Heart right ventricle (tissue), 16 donors: Measurements from ENCODE around the gene VARS1. TPM values are rescaled to one million over a fixed set of nuclear protein-coding genes. Genes with fewer than 3 reads are reported as not detected.
A peak's percentile ranks its signal among the peaks of the same experiment; 100 is the strongest.

ENCODE experiments used
- ATAC-seq, 8 donors: fragments of 200-7000 bp; cut with Tn5 transposase; one replicate each; pipeline ENCODE4 v1.9.1; 2020; ENCODE audit warnings: mild to moderate bottlenecking in 8 of 8, moderate library complexity in 8 of 8, moderate number of reproducible peaks in 1 of 8
- DNase-seq, 2 donors: peaks; one replicate each; pipeline ENCODE4 v3.0.0-alpha.2; 2020
- H3K27ac ChIP-seq, 10 donors: fragments of 200-600 bp; sonication (generic) in 2 of 10; one replicate each; pipeline versions ENCODE4 v1.5.0 to v1.8.0; 2020 to 2022; ENCODE audit warnings: mild to moderate bottlenecking in 3 of 10
- H3K27me3 ChIP-seq, 7 donors: fragments of 200-600 bp; one replicate each; pipeline ENCODE4 v1.8.0; 2021 to 2022; ENCODE audit warnings: mild to moderate bottlenecking in 2 of 7
- H3K36me3 ChIP-seq, 9 donors: fragments of 200-600 bp; sonication (generic) in 1 of 9; one replicate each; pipeline versions ENCODE4 v1.5.0 to v1.8.0; 2020 to 2022; ENCODE audit warnings: mild to moderate bottlenecking in 2 of 9
- H3K4me1 ChIP-seq, 9 donors: fragments of 200-600 bp; sonication (generic) in 1 of 9; one replicate each; pipeline versions ENCODE4 v1.5.0 to v1.8.0; 2020 to 2022; ENCODE audit warnings: mild to moderate bottlenecking in 4 of 9
- H3K4me3 ChIP-seq, 10 donors: fragments of 200-600 bp; sonication (generic) in 2 of 10; one replicate each; pipeline versions ENCODE4 v1.5.0 to v1.8.0; 2020 to 2022; ENCODE audit warnings: mild to moderate bottlenecking in 7 of 10, moderate library complexity in 2 of 10
- H3K9me3 ChIP-seq, 11 donors: fragments of 200-600 bp in 10 of 11; sonication (generic) in 2 of 11; one replicate each; pipeline versions ENCODE4 v1.5.0 to v1.8.0; 2013 to 2022; ENCODE audit warnings: mild to moderate bottlenecking in 2 of 11, control low read depth in 1 of 11, moderate library complexity in 1 of 11
- WGBS, 2 donors: extraction: QIAGEN DNeasy Blood & Tissue Kit; methylation state at CpG; one replicate each; pipeline ENCODE4 v1.1.7; 2013; ENCODE audit warnings: inconsistent platforms in 1 of 2; 5-methylcytosine and 5-hydroxymethylcytosine counted together
- intact Hi-C, 10 donors: fragments of 100-400 bp; cut with DNase I; formaldehyde crosslinking; loops; one replicate each; pipeline versions ENCODE4 v1.11.1 to v1.14.2; 2022
- polyA plus RNA-seq, 2 donors: library from polyadenylated mRNA; stranded (reverse); fragments of 200-250 nt; gene quantifications; one replicate each; pipeline ENCODE4 v1.2.3, GENCODE V29; 2013
- total RNA-seq, 10 donors: library from RNA; stranded (reverse); fragmentation: NEBNext Ultra II Directional in 3 of 10; extraction: Animal tissue kit (Norgen Biotek cat#: 25700) in 3 of 10; gene quantifications; one replicate each; pipeline versions ENCODE4 v1.2.1 to v1.2.4, GENCODE V29; 2021 to 2023
- TF ChIP-seq, protein P1 (sequence below), 9 donors: fragments of 200-600 bp; sonication (generic) in 2 of 9; IDR thresholded peaks; one replicate each; pipeline versions ENCODE4 v1.5.0 to v1.8.0; 2021 to 2022; ENCODE audit warnings: antibody characterized with exemption in 9 of 9, mild to moderate bottlenecking in 5 of 9, moderate library complexity in 1 of 9
- donor health status: Arrhythmogenic right ventricular cardiomyopathy.
- donor health status: ischemic (EF 13 %, LVEDD 7.1; RV severe dilation, severe dysfunction).
- donor health status: healthy with polysubstance abuse.
- donor health status: DM: no; HTN: yes; CAD: no.
- donor health status: DM: no; HTN: no; CAD: no.
- donor health status: ischemic (EF 25% LVEDD 6.9; RV normal size, moderate dysfunction).
- donor health status: ischemic (EF 25% LVEDD 5.7; RV mildly dilated, moderate dysfunction).
- donor health status: healthy.
- donor health status: DM: yes; HTN: yes; CAD: no.
- donor health status: Ischemic cardiomyopathy.
- donor health status: ischemic (EF 35%, LVEDD 5.7; RV mildly dilated, moderate dysfunction).
- donor health status: nonischemic (EF 11% LVEDD 7.7; RV severe dilation, severe dysfunction).
- donor health status: DM: yes; HTN: yes; CAD: no.
- donor health status: PGD.
- donor health status: ischemic (EF 29% LVEDD 5.4; RV normal size, mild dysfunction).
- donor health status: nonischemic (EF 23%, LVEDD 6.1; RV moderate dilation, normal function).

VARS1 gene
- total and polyA plus RNA-seq, 12 donors = 22.4 to 44.0 (median 29.5) TPM

DNA sequence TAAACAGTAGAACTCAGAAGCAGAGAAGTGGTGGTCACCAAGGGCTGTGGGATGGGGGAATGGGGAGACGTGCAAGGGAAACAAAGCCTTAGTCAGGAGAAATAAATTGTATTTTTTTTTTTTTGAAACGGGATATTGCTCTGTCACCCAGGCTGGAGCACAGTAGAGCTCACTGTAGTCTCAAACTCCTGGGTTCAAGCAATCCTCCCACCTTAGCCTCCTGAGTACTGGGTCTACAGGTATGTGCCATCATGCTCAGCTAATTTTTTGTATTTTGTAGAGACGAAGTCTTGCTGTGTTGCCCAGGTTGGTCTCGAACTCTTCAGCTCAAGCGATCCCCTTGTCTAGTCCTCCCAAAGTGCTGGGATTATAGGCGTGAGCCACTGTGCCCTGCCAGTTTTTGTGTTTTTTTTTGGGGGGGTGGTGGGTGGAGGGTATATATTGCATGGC, 35.4 kb upstream of the VARS1 start:
- Histone ChIP-seq H3K27ac (peak overlapping the region in 9 of 10 donors; percentile 9 to 98 (median 69)), H3K27me3 (no peaks in the 10 kb centered on the region), H3K36me3 (peaks cover 0 to under 1% (median 0%) of the 10 kb centered on the region in 9 donors), H3K4me3 (peak overlapping the region; percentile 46 to 77 (median 68)), H3K4me1 (peaks cover 13 to 57% (median 38%) of the 10 kb centered on the region in 9 donors), H3K9me3 (no peaks in the 10 kb centered on the region)
- no peak for DNase-seq
- TF ChIP-seq, protein P1, sequence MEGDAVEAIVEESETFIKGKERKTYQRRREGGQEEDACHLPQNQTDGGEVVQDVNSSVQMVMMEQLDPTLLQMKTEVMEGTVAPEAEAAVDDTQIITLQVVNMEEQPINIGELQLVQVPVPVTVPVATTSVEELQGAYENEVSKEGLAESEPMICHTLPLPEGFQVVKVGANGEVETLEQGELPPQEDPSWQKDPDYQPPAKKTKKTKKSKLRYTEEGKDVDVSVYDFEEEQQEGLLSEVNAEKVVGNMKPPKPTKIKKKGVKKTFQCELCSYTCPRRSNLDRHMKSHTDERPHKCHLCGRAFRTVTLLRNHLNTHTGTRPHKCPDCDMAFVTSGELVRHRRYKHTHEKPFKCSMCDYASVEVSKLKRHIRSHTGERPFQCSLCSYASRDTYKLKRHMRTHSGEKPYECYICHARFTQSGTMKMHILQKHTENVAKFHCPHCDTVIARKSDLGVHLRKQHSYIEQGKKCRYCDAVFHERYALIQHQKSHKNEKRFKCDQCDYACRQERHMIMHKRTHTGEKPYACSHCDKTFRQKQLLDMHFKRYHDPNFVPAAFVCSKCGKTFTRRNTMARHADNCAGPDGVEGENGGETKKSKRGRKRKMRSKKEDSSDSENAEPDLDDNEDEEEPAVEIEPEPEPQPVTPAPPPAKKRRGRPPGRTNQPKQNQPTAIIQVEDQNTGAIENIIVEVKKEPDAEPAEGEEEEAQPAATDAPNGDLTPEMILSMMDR (IDR thresholded peaks at IDR 0.05) = no peak
- intact Hi-C loops = loop anchor here (1.0 to 10.0 kb wide), 14 partner anchors 34 to 286 kb away; partner anchors contain the start of genes LY6G5C (in 6 of the 10), CLIC1 (in 3 of the 10), DDAH2 (in 3 of the 10) and VWA7 (in 3 of the 10)
- ATAC-seq = no peak
- 48 to 61% methylated on average over 6 of the region's 6 CpGs for WGBS, 2 donors

DNA sequence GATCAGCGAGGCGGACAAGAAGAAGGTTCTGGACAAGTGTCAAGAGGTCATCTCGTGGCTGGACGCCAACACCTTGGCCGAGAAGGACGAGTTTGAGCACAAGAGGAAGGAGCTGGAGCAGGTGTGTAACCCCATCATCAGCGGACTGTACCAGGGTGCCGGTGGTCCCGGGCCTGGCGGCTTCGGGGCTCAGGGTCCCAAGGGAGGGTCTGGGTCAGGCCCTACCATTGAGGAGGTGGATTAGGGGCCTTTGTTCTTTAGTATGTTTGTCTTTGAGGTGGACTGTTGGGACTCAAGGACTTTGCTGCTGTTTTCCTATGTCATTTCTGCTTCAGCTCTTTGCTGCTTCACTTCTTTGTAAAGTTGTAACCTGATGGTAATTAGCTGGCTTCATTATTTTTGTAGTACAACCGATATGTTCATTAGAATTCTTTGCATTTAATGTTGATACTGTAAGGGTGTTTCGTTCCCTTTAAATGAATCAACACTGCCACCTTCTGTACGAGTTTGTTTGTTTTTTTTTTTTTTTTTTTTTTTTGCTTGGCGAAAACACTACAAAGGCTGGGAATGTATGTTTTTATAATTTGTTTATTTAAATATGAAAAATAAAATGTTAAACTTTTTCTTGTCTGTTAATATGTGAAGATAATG, 34.2 kb upstream of the VARS1 start:
- Histone ChIP-seq H3K36me3 (no peaks in the 10 kb centered on the region), H3K9me3 (no peaks in the 10 kb centered on the region), H3K27me3 (no peaks in the 10 kb centered on the region), H3K4me3 (peak overlapping the region; percentile 46 to 77 (median 68)), H3K27ac (peak overlapping the region in 9 of 10 donors; percentile 4 to 98 (median 69)), H3K4me1 (peaks cover 10 to 52% (median 36%) of the 10 kb centered on the region in 9 donors)
- TF ChIP-seq, protein P1 (IDR thresholded peaks at IDR 0.05) = peak in 8 of 9 donors; percentile 26 to 70 (median 54)
- intact Hi-C loops = loop anchor here (1.0 to 10.0 kb wide), 14 partner anchors 32 to 285 kb away; partner anchors contain the start of genes LY6G5C (in 6 of the 10), CLIC1 (in 4 of the 10), ATP6V1G2 (in 3 of the 10) and DDAH2 (in 3 of the 10)
- no peak for DNase-seq
- no peak for ATAC-seq
- WGBS, 2 donors = 0 to 1% methylated on average over 12 to 15 of the region's 15 CpGs

- Histone ChIP-seq H3K4me3 (peak within 1 kb of the TSS; percentile 42 to 78 (median 66)), H3K27me3 (no peaks in the 10 kb centered on the region), H3K9me3 (no peaks in the 10 kb centered on the region), H3K27ac (peak within 1 kb of the TSS; percentile 85 to 99 (median 96)), H3K36me3 (no peaks in the 10 kb centered on the region), H3K4me1 (peaks cover 9 to 54% (median 46%) of the 10 kb centered on the region in 9 donors)
- 0% methylated on average over 52 of the region's 56 CpGs for whole genome bisulfite sequencing, 2 donors
- ATAC-seq (peak; percentile 92 to 97 (median 94)), DNase-seq (peak; percentile 98 to 99)
- intact Hi-C loops = loop anchor here in 3 of 10 donors (2.0 to 10.0 kb wide), 3 partner anchors 33 to 283 kb away; partner anchors contain the start of genes ATP6V1G2 (in 1 of the 3), CLIC1 (in 1 of the 3), DDX39B (in 1 of the 3) and NFKBIL1 (in 1 of the 3)
- TF ChIP-seq, protein P1 (IDR thresholded peaks at IDR 0.05) = no peak
Measured at GRCh38 chr6:31827286-31828079, 31.9 kb upstream of the VARS1 start, which contains the start of gene HSPA1B. Gene HSPA1B, plus strand, starts transcription at chr6:31827738. Its CDS starts 213 bp downstream, at chr6:31827951.
